ENCODE results near the gene ZMIZ1. TPM values are rescaled to one million over a fixed set of nuclear protein-coding genes. Genes with fewer than 3 reads are reported as not detected.
A peak's percentile ranks its signal among the peaks of the same experiment; 100 is the strongest.

The ZMIZ1 gene
- total RNA-seq, 1 experiment from 2014 or later, result 28.4 TPM

DNA sequence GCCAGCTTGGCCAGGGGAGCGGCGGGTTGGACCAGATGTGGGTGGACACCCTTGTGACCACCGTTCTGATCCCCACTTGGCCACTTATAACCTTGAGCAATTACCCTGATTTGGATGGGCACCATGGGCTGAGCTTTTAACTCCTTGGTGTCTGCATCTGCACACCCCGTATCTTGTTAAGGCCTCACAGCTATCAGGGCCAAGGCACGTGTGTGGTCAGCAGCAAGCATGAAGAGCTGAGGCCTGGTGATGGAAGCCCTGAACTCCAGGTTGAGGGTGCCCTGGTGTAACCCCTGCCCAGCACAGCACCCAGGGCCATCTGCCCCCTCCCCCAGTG is 89.2 kb downstream of the ZMIZ1 start:
- no TSS peak for BruUV-seq (replicated peaks)
- Histone ChIP-seq H3K79me2 (ENCODE audit: insufficient read depth, low read length) (peaks cover 7% of the 10 kb centered on the region; the same call in 1 of the 2 replicates), H3K4me2 (ENCODE audit: low read length) (peak overlapping the region; percentile 85), H2AFZ (ENCODE audit: low read depth, low read length, poor library complexity, severe bottlenecking) (no peak overlapping the region), H3K9ac (ENCODE audit: low read length) (peak overlapping the region; percentile 55), H3K4me1 (ENCODE audit: control insufficient read depth in 1 of 2, insufficient read depth in 2 of 2, low read length in 2 of 2) (peaks cover 30 to 69% of the 10 kb centered on the region in 2 experiments), H3K27me3 (ENCODE audit: insufficient read depth, low read length) (no peaks in the 10 kb centered on the region), H3K27ac (ENCODE audit: low read depth, low read length) (peak overlapping the region; percentile 43), H3K36me3 (ENCODE audit: control insufficient read depth in 1 of 2, insufficient read depth in 2 of 2, low read length in 2 of 2) (no peaks in the 10 kb centered on the region), H3K9me3 (ENCODE audit: control insufficient read depth in 1 of 2, insufficient read depth in 1 of 2, low read depth in 1 of 2, low read length in 2 of 2) (no peaks in the 10 kb centered on the region), H3K4me3 (replicated peaks in 1 of 2; ENCODE audit: low read depth in 1 of 2, low read length in 2 of 2) (peak overlapping the region in 1 of 2 experiments; percentile 39; a peak in 2 of 4 replicates), H4K20me1 (ENCODE audit: insufficient read depth) (no peaks in the 10 kb centered on the region), H3K9me2 (ENCODE audit: insufficient read depth) (no peaks in the 10 kb centered on the region)
- ChIA-PET RAD21 (ENCODE audit: low non-redundant PET in 1 of 2, low total read pairs in 2 of 2, uncharacterized antibody in 2 of 2, unreplicated experiment in 2 of 2) (no interaction called here), CTCF (no interaction called here), POLR2A (no interaction called here)
- ATAC-seq (no peak; the same call in 1 of the 2 replicates), DNase-seq (ENCODE audit: low read depth, low spot score) (no peak)
- no peak for TF ChIP-seq SP1 (IDR thresholded peaks at IDR 0.05; ENCODE audit: low read depth)
- no peak for TF ChIP-seq TCF7L2 (IDR thresholded peaks at IDR 0.05; ENCODE audit: borderline replicate concordance, extremely low read depth, insufficient read depth, insufficient read length)
- no peak for TF ChIP-seq SIN3A (IDR thresholded peaks at IDR 0.05; ENCODE audit: low read depth)
- TF ChIP-seq, protein P1, sequence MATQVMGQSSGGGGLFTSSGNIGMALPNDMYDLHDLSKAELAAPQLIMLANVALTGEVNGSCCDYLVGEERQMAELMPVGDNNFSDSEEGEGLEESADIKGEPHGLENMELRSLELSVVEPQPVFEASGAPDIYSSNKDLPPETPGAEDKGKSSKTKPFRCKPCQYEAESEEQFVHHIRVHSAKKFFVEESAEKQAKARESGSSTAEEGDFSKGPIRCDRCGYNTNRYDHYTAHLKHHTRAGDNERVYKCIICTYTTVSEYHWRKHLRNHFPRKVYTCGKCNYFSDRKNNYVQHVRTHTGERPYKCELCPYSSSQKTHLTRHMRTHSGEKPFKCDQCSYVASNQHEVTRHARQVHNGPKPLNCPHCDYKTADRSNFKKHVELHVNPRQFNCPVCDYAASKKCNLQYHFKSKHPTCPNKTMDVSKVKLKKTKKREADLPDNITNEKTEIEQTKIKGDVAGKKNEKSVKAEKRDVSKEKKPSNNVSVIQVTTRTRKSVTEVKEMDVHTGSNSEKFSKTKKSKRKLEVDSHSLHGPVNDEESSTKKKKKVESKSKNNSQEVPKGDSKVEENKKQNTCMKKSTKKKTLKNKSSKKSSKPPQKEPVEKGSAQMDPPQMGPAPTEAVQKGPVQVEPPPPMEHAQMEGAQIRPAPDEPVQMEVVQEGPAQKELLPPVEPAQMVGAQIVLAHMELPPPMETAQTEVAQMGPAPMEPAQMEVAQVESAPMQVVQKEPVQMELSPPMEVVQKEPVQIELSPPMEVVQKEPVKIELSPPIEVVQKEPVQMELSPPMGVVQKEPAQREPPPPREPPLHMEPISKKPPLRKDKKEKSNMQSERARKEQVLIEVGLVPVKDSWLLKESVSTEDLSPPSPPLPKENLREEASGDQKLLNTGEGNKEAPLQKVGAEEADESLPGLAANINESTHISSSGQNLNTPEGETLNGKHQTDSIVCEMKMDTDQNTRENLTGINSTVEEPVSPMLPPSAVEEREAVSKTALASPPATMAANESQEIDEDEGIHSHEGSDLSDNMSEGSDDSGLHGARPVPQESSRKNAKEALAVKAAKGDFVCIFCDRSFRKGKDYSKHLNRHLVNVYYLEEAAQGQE (IDR thresholded peaks at IDR 0.05; ENCODE audit: low read depth), result no peak
- TF ChIP-seq POLR2A (IDR thresholded peaks at IDR 0.05; ENCODE audit: borderline replicate concordance, extremely low read depth, insufficient read depth, insufficient read length), result no peak
- TF ChIP-seq FOSL1 (IDR thresholded peaks at IDR 0.05; ENCODE audit: low read depth), result no peak
- TF ChIP-seq ATF3 (IDR thresholded peaks at IDR 0.05), result no peak
- TF ChIP-seq, protein P2, sequence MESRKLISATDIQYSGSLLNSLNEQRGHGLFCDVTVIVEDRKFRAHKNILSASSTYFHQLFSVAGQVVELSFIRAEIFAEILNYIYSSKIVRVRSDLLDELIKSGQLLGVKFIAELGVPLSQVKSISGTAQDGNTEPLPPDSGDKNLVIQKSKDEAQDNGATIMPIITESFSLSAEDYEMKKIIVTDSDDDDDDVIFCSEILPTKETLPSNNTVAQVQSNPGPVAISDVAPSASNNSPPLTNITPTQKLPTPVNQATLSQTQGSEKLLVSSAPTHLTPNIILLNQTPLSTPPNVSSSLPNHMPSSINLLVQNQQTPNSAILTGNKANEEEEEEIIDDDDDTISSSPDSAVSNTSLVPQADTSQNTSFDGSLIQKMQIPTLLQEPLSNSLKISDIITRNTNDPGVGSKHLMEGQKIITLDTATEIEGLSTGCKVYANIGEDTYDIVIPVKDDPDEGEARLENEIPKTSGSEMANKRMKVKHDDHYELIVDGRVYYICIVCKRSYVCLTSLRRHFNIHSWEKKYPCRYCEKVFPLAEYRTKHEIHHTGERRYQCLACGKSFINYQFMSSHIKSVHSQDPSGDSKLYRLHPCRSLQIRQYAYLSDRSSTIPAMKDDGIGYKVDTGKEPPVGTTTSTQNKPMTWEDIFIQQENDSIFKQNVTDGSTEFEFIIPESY (IDR thresholded peaks at IDR 0.05; ENCODE audit: extremely low read depth, insufficient replicate concordance, low read length), result no peak
- no peak for TF ChIP-seq EZH2phosphoT487 (IDR thresholded peaks at IDR 0.05; ENCODE audit: borderline replicate concordance)
- TF ChIP-seq CEBPB (IDR thresholded peaks at IDR 0.05; ENCODE audit: low read depth), result no peak
- no peak for TF ChIP-seq MAX (IDR thresholded peaks at IDR 0.05)
- TF ChIP-seq ZNF274 (IDR thresholded peaks at IDR 0.05; ENCODE audit: low read depth, low read length), result no peak
- no peak for TF ChIP-seq ZFX (IDR thresholded peaks at IDR 0.05)
- TF ChIP-seq SRF (IDR thresholded peaks at IDR 0.05; ENCODE audit: low read depth), result no peak
- intact Hi-C loops (cut with micrococcal nuclease), result no loop called here
